K562 (cell line): Measurements from ENCODE around the gene ABLIM1. TPM values are rescaled to one million over a fixed set of nuclear protein-coding genes. Genes with fewer than 3 reads are reported as not detected.

ENCODE experiments used
- CHCHD3 ChIP-seq: fragments of 250-450 bp; sonication (Bioruptor Pico); IDR thresholded peaks from 2 replicates; pipeline ENCODE4 v2.1.2; 2022; ENCODE audit warnings: mild to moderate bottlenecking
- FOXM1 ChIP-seq, 2 experiments: fragments of 450-650 bp in 1 of 2; sonication (generic) in 1 of 2; formaldehyde crosslinking in 1 of 2; IDR thresholded peaks; 2 replicates each; pipeline versions ENCODE4 v1.6.1 to v1.9.0; 2017 to 2022; ENCODE audit warnings: low read depth in 2 of 2, mild to moderate bottlenecking in 2 of 2, missing genetic modification reagents in 1 of 2, moderate library complexity in 1 of 2
- polyA plus RNA-seq, 8 experiments: library from polyadenylated mRNA; depleted of rRNA in 4 of 8; stranded (reverse) in 5 of 8; unstranded in 3 of 8; fragments of >200 nt; fragmentation: Nextera tagmentation in 2 of 8; fragmentation: Illumina TruSeq in 1 of 8; extraction: Ambion mirVana in 2 of 8; extraction: Trizol in 1 of 8; gene quantifications; 2 replicates each; pipeline versions ENCODE4 v1.2.1 to v1.2.3, GENCODE V29; 2011 to 2014; ENCODE audit warnings: inconsistent platforms in 1 of 8, missing spikeins in 1 of 8
- total RNA-seq, 7 experiments: library from RNA; depleted of rRNA in 6 of 7; stranded (reverse); fragments of >200 nt in 6 of 7; fragmentation: Illumina TruSeq in 2 of 7; extraction: Trizol in 2 of 7; gene quantifications; 2 replicates each; pipeline versions ENCODE4 v1.2.1 to v1.2.3, GENCODE V29; 2011 to 2021; ENCODE audit warnings: low replicate concordance in 1 of 7
- TF ChIP-seq, protein P1 (sequence below): sonication (generic); formaldehyde crosslinking; IDR thresholded peaks from 2 replicates; pipeline ENCODE4 v1.8.0; 2023; ENCODE audit warnings: mild to moderate bottlenecking, missing genetic modification reagents
- TF ChIP-seq, protein P2 (sequence below): fragments of 450-650 bp; IDR thresholded peaks from 2 replicates; pipeline ENCODE4 v1.6.1; 2014; ENCODE audit warnings: low read depth, mild to moderate bottlenecking, moderate library complexity, borderline replicate concordance
- TF ChIP-seq, protein P3 (sequence below): sonication (generic); formaldehyde crosslinking; IDR thresholded peaks from 2 replicates; pipeline ENCODE4 v1.8.1; 2022; ENCODE audit warnings: missing genetic modification reagents
- TF ChIP-seq, protein P4 (sequence below): fragments of 450-650 bp; IDR thresholded peaks from 2 replicates; pipeline ENCODE4 v1.6.1; 2016; ENCODE audit warnings: antibody characterized with exemption

The ABLIM1 gene
- total and polyA plus RNA-seq, 9 of the 15 experiments (the other 6 are each of a cell fraction or from before 2014, with no cell fraction given) = 0.07 to 0.49 (median 0.14) TPM; not detected in 6

DNA sequence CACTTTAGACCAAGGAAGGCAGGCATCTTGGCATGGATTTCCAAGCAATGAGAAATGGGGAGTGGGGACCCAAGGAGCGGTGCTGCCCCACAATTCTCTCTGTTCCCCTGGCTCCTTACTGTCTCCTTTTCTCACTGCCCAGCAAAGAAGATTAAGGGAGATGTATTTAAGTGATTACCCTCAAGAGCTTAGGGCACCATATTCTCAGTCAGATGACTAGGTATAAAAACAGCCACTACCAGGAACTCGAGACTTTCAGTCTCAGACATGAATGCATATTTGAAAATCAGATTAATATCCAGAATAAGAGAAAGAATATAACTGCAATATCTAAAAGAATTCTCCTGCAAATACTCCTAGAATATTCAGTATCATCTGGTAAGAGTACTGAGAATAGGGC, at the start of gene ABLIM1 (continued):
- TF ChIP-seq, protein P1, sequence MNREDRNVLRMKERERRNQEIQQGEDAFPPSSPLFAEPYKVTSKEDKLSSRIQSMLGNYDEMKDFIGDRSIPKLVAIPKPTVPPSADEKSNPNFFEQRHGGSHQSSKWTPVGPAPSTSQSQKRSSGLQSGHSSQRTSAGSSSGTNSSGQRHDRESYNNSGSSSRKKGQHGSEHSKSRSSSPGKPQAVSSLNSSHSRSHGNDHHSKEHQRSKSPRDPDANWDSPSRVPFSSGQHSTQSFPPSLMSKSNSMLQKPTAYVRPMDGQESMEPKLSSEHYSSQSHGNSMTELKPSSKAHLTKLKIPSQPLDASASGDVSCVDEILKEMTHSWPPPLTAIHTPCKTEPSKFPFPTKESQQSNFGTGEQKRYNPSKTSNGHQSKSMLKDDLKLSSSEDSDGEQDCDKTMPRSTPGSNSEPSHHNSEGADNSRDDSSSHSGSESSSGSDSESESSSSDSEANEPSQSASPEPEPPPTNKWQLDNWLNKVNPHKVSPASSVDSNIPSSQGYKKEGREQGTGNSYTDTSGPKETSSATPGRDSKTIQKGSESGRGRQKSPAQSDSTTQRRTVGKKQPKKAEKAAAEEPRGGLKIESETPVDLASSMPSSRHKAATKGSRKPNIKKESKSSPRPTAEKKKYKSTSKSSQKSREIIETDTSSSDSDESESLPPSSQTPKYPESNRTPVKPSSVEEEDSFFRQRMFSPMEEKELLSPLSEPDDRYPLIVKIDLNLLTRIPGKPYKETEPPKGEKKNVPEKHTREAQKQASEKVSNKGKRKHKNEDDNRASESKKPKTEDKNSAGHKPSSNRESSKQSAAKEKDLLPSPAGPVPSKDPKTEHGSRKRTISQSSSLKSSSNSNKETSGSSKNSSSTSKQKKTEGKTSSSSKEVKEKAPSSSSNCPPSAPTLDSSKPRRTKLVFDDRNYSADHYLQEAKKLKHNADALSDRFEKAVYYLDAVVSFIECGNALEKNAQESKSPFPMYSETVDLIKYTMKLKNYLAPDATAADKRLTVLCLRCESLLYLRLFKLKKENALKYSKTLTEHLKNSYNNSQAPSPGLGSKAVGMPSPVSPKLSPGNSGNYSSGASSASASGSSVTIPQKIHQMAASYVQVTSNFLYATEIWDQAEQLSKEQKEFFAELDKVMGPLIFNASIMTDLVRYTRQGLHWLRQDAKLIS (CRISPR knock-in tag) = no peak
- TF ChIP-seq FOXM1 (IDR thresholded peaks at IDR 0.05; ENCODE audit: low read depth) = no peak
- no peak for TF ChIP-seq FOXM1 (CRISPR knock-in tag; IDR thresholded peaks at IDR 0.05; ENCODE audit: low read depth)
- TF ChIP-seq, protein P2, sequence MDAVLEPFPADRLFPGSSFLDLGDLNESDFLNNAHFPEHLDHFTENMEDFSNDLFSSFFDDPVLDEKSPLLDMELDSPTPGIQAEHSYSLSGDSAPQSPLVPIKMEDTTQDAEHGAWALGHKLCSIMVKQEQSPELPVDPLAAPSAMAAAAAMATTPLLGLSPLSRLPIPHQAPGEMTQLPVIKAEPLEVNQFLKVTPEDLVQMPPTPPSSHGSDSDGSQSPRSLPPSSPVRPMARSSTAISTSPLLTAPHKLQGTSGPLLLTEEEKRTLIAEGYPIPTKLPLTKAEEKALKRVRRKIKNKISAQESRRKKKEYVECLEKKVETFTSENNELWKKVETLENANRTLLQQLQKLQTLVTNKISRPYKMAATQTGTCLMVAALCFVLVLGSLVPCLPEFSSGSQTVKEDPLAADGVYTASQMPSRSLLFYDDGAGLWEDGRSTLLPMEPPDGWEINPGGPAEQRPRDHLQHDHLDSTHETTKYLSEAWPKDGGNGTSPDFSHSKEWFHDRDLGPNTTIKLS = no peak
- no peak for TF ChIP-seq CHCHD3 (CRISPR knock-in tag)
- TF ChIP-seq, protein P3, sequence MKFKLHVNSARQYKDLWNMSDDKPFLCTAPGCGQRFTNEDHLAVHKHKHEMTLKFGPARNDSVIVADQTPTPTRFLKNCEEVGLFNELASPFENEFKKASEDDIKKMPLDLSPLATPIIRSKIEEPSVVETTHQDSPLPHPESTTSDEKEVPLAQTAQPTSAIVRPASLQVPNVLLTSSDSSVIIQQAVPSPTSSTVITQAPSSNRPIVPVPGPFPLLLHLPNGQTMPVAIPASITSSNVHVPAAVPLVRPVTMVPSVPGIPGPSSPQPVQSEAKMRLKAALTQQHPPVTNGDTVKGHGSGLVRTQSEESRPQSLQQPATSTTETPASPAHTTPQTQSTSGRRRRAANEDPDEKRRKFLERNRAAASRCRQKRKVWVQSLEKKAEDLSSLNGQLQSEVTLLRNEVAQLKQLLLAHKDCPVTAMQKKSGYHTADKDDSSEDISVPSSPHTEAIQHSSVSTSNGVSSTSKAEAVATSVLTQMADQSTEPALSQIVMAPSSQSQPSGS (CRISPR knock-in tag) = no peak
- TF ChIP-seq, protein P4, sequence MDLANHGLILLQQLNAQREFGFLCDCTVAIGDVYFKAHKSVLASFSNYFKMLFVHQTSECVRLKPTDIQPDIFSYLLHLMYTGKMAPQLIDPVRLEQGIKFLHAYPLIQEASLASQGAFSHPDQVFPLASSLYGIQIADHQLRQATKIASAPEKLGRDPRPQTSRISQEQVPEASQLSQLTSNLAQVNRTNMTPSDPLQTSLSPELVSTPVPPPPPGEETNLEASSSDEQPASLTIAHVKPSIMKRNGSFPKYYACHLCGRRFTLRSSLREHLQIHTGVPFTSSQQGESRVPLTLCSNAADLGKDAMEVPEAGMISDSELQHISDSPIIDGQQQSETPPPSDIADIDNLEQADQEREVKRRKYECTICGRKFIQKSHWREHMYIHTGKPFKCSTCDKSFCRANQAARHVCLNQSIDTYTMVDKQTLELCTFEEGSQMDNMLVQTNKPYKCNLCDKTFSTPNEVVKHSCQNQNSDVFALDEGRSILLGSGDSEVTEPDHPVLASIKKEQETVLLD = no peak
